ENCODE results near the gene POLR3H.

DNA sequence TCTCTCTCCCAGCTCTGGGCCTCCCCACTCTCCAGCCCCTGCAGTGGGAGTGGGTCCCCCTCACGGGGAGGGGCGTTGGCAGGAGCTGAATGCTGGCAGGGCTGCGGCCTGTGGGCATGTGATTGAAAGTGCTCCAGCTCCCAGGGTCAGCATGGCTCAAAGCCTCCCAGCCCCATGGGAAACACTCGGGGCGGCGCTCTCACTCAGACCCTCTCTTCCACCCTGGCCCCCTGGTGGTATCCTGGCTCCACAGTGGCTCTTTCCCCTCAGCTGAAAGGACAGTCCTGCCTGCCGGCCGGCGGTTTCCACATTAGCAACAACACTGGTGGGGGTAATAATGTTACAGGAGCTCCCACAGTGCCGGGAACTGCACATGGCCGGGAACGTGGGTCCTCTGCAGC, 35.5 kb downstream of the POLR3H start:
- TF ChIP-seq, protein P1, sequence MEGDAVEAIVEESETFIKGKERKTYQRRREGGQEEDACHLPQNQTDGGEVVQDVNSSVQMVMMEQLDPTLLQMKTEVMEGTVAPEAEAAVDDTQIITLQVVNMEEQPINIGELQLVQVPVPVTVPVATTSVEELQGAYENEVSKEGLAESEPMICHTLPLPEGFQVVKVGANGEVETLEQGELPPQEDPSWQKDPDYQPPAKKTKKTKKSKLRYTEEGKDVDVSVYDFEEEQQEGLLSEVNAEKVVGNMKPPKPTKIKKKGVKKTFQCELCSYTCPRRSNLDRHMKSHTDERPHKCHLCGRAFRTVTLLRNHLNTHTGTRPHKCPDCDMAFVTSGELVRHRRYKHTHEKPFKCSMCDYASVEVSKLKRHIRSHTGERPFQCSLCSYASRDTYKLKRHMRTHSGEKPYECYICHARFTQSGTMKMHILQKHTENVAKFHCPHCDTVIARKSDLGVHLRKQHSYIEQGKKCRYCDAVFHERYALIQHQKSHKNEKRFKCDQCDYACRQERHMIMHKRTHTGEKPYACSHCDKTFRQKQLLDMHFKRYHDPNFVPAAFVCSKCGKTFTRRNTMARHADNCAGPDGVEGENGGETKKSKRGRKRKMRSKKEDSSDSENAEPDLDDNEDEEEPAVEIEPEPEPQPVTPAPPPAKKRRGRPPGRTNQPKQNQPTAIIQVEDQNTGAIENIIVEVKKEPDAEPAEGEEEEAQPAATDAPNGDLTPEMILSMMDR (conservative IDR thresholded peaks at IDR 0.05), result no peak
- TF ChIP-seq EZH2 (IDR thresholded peaks at IDR 0.05; ENCODE audit: low read depth), result no peak

Measured in PC-9 (cell line).